Activated CD4-positive, alpha-beta memory T cell treated with anti-CD3 and anti-CD28 coated beads for 36 hours (primary cell): ENCODE data around the gene CFAP97. TPM values are rescaled to one million over a fixed set of nuclear protein-coding genes. Genes with fewer than 3 reads are reported as not detected.
A peak's percentile ranks its signal among the peaks of the same experiment; 100 is the strongest.
"Not testable (repeated sequence)": the region's sequence is repeated elsewhere in the genome, so short reads cannot be mapped to it uniquely, and the experiment has no call there.

ENCODE experiments used
- CTCF ChIA-PET: fragments of 350-600 bp; sonication (Branson Sonifier 250); formaldehyde crosslinking; loops from one replicate; lab custom pipeline; 2021; ENCODE audit warnings: antibody characterized with exemption, inconsistent platforms; lab: Charles Lee
- POLR2A ChIA-PET: fragments of 350-600 bp; sonication (Branson Sonifier 250); formaldehyde crosslinking; loops from one replicate; lab custom pipeline; 2021; ENCODE audit warnings: antibody characterized with exemption; lab: Charles Lee
- DNase-seq: peaks from one replicate; pipeline ENCODE4 v3.0.0-alpha.2; 2020
- H3K27ac Mint-ChIP-seq: one replicate; pipeline ENCODE4 v1.8.0; 2021; ENCODE audit warnings: mixed read lengths
- H3K27me3 Mint-ChIP-seq: one replicate; pipeline ENCODE4 v1.8.0; 2021; ENCODE audit warnings: mixed read lengths
- H3K36me3 Mint-ChIP-seq: one replicate; pipeline ENCODE4 v1.8.0; 2021; ENCODE audit warnings: mixed read lengths
- H3K4me1 Mint-ChIP-seq: one replicate; pipeline ENCODE4 v1.8.0; 2021; ENCODE audit warnings: low read depth, mixed read lengths
- H3K4me3 Mint-ChIP-seq: one replicate; pipeline ENCODE4 v1.8.0; 2021; ENCODE audit warnings: mild to moderate bottlenecking, mixed read lengths
- H3K9me3 Mint-ChIP-seq: one replicate; pipeline ENCODE4 v1.8.0; 2021; ENCODE audit warnings: mixed read lengths
- intact Hi-C: fragments of 100-400 bp; cut with micrococcal nuclease; formaldehyde crosslinking; loops from one replicate; pipeline ENCODE4 v1.15.1; 2023
- total RNA-seq, 2 experiments: library from RNA; stranded (reverse); gene quantifications; one replicate each; pipeline ENCODE4 v1.2.3, GENCODE V29; 2021

The CFAP97 gene
- total RNA-seq, 2 experiments from 2014 or later: 47.5 to 48.6 TPM

DNA sequence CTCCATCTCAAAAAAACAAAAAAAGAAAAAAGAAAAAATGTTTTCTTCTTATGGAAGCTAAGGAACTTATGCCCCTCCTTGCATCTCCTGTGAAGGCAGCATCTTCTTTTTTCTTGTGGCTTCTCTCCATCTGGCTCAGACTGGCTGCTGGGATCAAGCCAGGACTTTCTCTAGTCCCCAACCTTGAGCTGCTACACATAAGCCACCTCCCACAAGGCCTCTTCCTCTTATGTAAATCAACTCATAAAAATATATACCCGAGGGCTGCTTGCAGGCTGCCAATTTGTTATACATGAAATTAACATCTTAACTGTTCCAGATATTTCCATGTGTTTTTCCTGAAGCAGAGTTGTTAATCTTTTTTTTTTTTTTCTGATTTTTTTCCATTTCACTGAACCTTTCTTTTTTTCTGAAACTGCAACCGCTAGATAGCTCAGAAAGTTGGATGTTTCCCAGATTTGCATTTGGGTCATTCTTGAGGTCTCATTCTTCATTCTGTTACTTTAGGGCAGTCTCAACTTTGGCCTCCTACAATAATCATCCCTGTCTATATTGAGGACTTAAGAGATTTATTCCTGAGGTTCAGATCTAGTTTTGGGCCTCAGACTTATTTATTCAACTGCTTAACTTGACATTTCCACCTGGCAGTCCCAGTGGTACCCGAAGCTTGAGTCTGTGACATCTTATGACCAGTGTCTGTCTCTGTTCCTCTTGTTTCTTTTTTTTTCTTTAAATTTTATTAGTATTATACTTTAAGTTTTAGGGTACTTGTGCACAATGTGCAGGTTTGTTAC, 15.9 kb upstream of the CFAP97 start:
- CTCF ChIA-PET: interaction anchor here (1.0 kb wide), 1 partner anchor 36 kb away, joined by 3 read pairs; no protein-coding TSS in a partner anchor
- DNase-seq: no peak
- H3K4me1 Mint-ChIP-seq: peaks cover 21% of the 10 kb centered on the region
- H3K4me3 Mint-ChIP-seq: no peak overlapping the region
- peaks cover 5% of the 10 kb centered on the region for H3K36me3 Mint-ChIP-seq
- no peak overlapping the region for H3K27ac Mint-ChIP-seq
- no peaks in the 10 kb centered on the region for H3K9me3 Mint-ChIP-seq
- intact Hi-C loops: no loop called here
- POLR2A ChIA-PET: no interaction called here
- no peaks in the 10 kb centered on the region for H3K27me3 Mint-ChIP-seq

DNA sequence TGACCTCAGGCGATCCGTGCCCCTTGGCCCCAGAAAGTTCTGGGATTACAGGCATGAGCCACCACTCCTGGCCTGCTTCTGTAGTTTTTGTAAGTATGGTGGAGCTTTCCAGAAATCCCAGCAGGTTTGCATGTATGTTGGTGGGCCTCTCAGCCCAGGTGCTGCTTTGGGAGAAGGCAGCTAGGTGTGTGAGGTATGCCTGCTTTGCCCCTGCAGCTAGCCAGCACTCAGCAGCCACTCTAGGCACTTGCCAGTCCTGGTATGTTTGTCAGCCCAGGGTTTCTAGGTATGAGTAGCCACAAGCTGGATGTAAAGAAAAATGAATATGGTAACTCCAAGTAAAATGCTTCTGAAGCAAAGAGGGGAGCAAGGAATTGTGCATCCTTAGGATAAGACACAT, 14.5 kb upstream of the CFAP97 start:
- CTCF ChIA-PET: no interaction called here
- Mint-ChIP-seq H3K27me3 (no peaks in the 10 kb centered on the region), H3K4me3 (no peak overlapping the region), H3K9me3 (no peaks in the 10 kb centered on the region), H3K36me3 (peaks cover 5% of the 10 kb centered on the region), H3K4me1 (peaks cover 26% of the 10 kb centered on the region), H3K27ac (no peak overlapping the region)
- DNase-seq: no peak
- POLR2A ChIA-PET: no interaction called here
- intact Hi-C loops: no loop called here

DNA sequence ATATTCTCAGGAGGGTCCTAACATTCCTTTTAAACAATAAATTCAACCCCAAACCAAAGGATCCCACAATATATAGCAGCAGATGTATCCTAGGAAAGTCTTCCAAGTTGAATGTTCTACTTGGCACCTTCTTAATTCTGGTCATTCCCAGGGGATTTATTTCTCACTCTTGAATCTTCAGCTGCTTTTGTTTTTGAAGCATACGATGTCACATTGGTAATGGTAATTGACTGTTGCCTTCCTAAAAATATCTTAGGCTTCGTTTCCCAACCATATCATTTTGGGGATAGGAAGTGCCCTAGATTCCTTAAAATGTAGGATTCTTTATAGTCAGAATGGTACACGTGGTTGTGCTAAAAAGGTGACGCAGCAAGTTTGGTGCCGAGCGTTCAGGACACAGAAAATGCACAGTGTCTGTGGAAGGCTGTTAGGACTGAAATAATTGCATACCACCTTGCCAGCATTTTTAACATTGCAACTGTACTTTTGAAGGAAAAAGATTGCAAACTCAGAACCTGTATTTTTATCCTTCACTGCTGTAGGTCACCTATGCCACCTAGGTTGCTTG, 13.7 kb upstream of the CFAP97 start:
- no peak overlapping the region for H3K4me3 Mint-ChIP-seq
- intact Hi-C loops: loop anchor here (2.0 kb wide), 2 partner anchors 21 to 29 kb away; no protein-coding TSS in a partner anchor
- H3K36me3 Mint-ChIP-seq: peaks cover 5% of the 10 kb centered on the region
- H3K27ac Mint-ChIP-seq: no peak overlapping the region
- DNase-seq: no peak
- H3K27me3 Mint-ChIP-seq: no peaks in the 10 kb centered on the region
- H3K9me3 Mint-ChIP-seq: no peaks in the 10 kb centered on the region
- H3K4me1 Mint-ChIP-seq: peaks cover 34% of the 10 kb centered on the region
- ChIA-PET POLR2A (no interaction called here), CTCF (interaction anchor here (1.0 to 1.1 kb wide), 2 partner anchors 13 to 31 kb away, joined by 3 to 4 read pairs; no protein-coding TSS in a partner anchor)

DNA sequence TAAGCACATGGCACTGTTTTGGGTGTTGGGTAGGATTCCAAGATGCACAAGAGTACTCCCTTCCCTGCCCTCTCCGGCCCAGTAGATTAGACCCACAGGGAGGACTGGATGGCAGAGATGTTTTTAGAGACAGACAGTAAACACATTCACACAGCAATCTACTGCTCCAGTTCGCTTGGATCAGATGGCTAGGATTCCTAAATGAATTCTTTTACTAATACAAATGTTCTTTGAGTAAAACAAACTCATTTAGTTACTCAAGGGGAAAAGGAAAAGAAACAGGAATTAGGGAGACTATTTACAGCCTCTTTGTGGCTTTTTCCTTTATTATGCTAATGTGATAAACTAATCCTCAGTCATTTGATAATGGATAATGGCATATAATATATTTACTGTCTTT, 11.5 kb upstream of the CFAP97 start:
- intact Hi-C loops: no loop called here
- no peak overlapping the region for H3K4me3 Mint-ChIP-seq
- H3K36me3 Mint-ChIP-seq: no peaks in the 10 kb centered on the region
- ChIA-PET POLR2A (no interaction called here), CTCF (no interaction called here)
- no peak overlapping the region for H3K27ac Mint-ChIP-seq
- H3K9me3 Mint-ChIP-seq: no peaks in the 10 kb centered on the region
- H3K27me3 Mint-ChIP-seq: no peaks in the 10 kb centered on the region
- peaks cover 48% of the 10 kb centered on the region for H3K4me1 Mint-ChIP-seq
- no peak for DNase-seq

- intact Hi-C loops: no loop called here
- no peaks in the 10 kb centered on the region for H3K9me3 Mint-ChIP-seq
- H3K27ac Mint-ChIP-seq: no peak overlapping the region
- POLR2A ChIA-PET: no interaction called here
- CTCF ChIA-PET: no interaction called here
- no peaks in the 10 kb centered on the region for H3K27me3 Mint-ChIP-seq
- H3K4me1 Mint-ChIP-seq: peaks cover 45% of the 10 kb centered on the region
- H3K36me3 Mint-ChIP-seq: no peaks in the 10 kb centered on the region
- no peak for DNase-seq
- no peak overlapping the region for H3K4me3 Mint-ChIP-seq
These were observed 10.1 kb upstream of the CFAP97 start for GRCh38 chr4:185213877-185214276.

GRCh38 chr4:185212581-185212980, 8.8 kb upstream of the CFAP97 start:
- DNase-seq: no peak
- peaks cover 44% of the 10 kb centered on the region for H3K4me1 Mint-ChIP-seq
- H3K9me3 Mint-ChIP-seq: no peaks in the 10 kb centered on the region
- intact Hi-C loops: no loop called here
- no peaks in the 10 kb centered on the region for H3K36me3 Mint-ChIP-seq
- ChIA-PET POLR2A (no interaction called here), CTCF (no interaction called here)
- H3K27ac Mint-ChIP-seq: no peak overlapping the region
- H3K27me3 Mint-ChIP-seq: no peaks in the 10 kb centered on the region
- no peak overlapping the region for H3K4me3 Mint-ChIP-seq

DNA sequence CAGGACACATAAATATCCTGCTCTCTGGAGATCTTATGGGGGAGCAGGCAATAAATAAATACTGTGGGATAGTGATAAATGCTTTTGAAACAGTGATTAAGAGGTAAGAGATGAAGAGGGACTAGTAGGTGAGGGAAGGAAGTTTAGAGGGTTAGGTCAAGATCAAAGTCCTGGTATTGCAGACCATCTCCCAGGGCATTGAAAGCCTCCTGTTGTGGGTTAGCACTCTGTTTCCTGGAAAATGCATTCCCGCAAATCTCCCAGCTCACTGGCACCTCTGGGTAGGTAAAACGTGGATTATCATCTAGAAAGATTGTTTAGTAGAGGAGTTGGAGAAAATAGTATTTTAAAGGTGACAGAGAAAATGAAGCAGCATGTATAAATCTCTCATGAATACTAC, 7.8 kb upstream of the CFAP97 start:
- DNase-seq: no peak
- no peaks in the 10 kb centered on the region for H3K27me3 Mint-ChIP-seq
- ChIA-PET POLR2A (no interaction called here), CTCF (interaction anchor here (0.6 kb wide), 1 partner anchor 260 kb away, joined by 3 read pairs; the partner anchor contains the start of gene CCDC110)
- peak overlapping the region; percentile 88 for H3K4me3 Mint-ChIP-seq
- H3K9me3 Mint-ChIP-seq: no peaks in the 10 kb centered on the region
- no peak overlapping the region for H3K27ac Mint-ChIP-seq
- intact Hi-C loops: loop anchor here (2.0 kb wide), 1 partner anchor 131 kb away; no protein-coding TSS in a partner anchor
- peaks cover 37% of the 10 kb centered on the region for H3K4me1 Mint-ChIP-seq
- H3K36me3 Mint-ChIP-seq: no peaks in the 10 kb centered on the region

DNA sequence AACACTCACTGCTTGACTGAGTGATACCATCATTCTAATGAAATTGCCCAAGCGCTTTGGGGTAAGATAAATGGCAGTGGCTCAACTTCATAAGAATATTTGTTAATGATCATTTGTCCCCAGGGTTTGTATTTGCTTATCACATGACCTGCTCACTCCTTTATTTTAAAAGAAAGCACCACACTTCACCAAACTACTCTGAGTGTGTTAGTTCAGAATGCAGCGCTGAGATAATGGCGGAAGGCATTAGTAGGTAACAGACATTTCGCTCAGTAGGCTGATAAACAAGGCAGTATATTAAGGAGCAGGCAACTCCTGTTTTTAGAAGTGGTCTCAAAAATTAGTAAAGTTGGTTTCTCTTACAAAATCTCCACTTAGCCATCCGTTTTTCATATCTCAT, 7.2 kb upstream of the CFAP97 start:
- no peak overlapping the region for H3K27ac Mint-ChIP-seq
- peaks cover 35% of the 10 kb centered on the region for H3K4me1 Mint-ChIP-seq
- H3K27me3 Mint-ChIP-seq: no peaks in the 10 kb centered on the region
- ChIA-PET CTCF (interaction anchor here (0.6 kb wide), 1 partner anchor 261 kb away, joined by 3 read pairs; the partner anchor contains the start of gene CCDC110), POLR2A (interaction anchor here (1.0 kb wide), 1 partner anchor 25 kb away, joined by 3 read pairs; no protein-coding TSS in a partner anchor)
- H3K9me3 Mint-ChIP-seq: no peaks in the 10 kb centered on the region
- peak overlapping the region; percentile 88 for H3K4me3 Mint-ChIP-seq
- no peaks in the 10 kb centered on the region for H3K36me3 Mint-ChIP-seq
- intact Hi-C loops: loop anchor here (2.0 kb wide), 1 partner anchor 132 kb away; no protein-coding TSS in a partner anchor
- no peak for DNase-seq

DNA sequence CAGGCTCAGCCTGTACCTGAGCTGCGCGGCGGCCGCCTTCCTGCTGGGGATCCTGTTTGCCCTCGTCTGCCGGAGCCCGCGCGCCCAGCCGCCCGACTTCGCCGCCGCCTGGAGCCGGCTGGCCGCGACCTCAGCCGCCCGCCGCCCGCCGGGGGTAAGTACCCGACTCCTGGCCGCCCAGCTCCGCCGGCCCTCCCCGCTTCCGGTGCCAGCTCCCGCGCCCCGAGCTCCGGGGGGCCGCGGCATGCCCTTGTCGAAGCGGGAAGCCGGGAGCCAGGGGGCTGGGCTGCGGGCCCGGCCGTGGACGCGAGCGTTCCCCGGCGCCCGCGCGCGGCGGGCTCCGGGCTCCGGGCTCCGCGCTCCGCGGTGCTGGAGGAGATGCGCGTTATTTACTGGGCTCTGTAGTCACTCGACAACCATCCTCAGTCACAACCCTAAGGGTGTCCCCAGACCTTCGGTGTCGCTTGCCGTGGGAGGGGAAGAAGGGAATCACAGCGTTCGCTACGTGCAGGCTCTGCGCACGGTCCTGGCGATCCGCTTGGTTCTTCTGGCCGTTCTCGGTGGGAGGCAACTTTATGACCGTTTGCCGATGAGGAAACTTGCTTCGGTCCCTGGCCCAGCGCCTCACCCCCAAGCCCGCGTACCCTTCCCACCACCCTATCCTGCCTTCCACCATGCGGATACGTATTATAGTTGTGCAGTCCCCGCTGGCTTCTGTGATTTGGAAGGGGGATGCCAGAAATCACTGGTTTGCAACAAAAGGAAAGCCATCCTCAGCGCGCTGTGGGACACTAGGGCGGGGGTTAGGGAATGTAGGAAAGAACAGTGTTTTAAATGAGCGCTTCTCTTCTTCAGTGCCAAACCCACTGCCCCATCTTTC, 6.5 kb upstream of the CFAP97 start:
- no peaks in the 10 kb centered on the region for H3K9me3 Mint-ChIP-seq
- H3K27ac Mint-ChIP-seq: peak overlapping the region; percentile 64
- intact Hi-C loops: loop anchor here (1.0 to 2.0 kb wide), 2 partner anchors 95 to 132 kb away; no protein-coding TSS in a partner anchor
- peak; percentile 61 for DNase-seq
- H3K36me3 Mint-ChIP-seq: no peaks in the 10 kb centered on the region
- H3K4me1 Mint-ChIP-seq: peaks cover 38% of the 10 kb centered on the region
- ChIA-PET POLR2A (interaction anchor here (1.0 to 1.8 kb wide), 2 partner anchors 26 to 185 kb away, joined by 3 to 8 read pairs; partner anchors contain the start of gene LRP2BP), CTCF (interaction anchor here (1.0 to 2.2 kb wide), 3 partner anchors 26 to 185 kb away, joined by 4 to 10 read pairs (median 4); partner anchors contain the start of gene LRP2BP)
- H3K27me3 Mint-ChIP-seq: no peaks in the 10 kb centered on the region
- H3K4me3 Mint-ChIP-seq: peak overlapping the region; percentile 88

GRCh38 chr4:185209852-185210101, 6.0 kb upstream of the CFAP97 start:
- not testable (repeated sequence) for H3K27me3 Mint-ChIP-seq, H3K27ac Mint-ChIP-seq, H3K36me3 Mint-ChIP-seq, H3K4me3 Mint-ChIP-seq, H3K9me3 Mint-ChIP-seq, DNase-seq
- peaks cover 44% of the 10 kb centered on the region for H3K4me1 Mint-ChIP-seq
- intact Hi-C loops: loop anchor here (1.0 to 10.0 kb wide), 5 partner anchors 96 to 985 kb away; partner anchors contain the start of genes ANKRD37, CCDC110 and CYP4V2
- ChIA-PET CTCF (interaction anchor here (1.0 to 2.2 kb wide), 3 partner anchors 26 to 185 kb away, joined by 4 to 10 read pairs (median 4); partner anchors contain the start of gene LRP2BP), POLR2A (interaction anchor here (1.8 kb wide), 1 partner anchor 185 kb away, joined by 8 read pairs; the partner anchor contains the start of gene LRP2BP)
